ENCODE results near the gene KIAA1755. TPM values are rescaled to one million over a fixed set of nuclear protein-coding genes. Genes with fewer than 3 reads are reported as not detected.

Gene KIAA1755
- total and polyA plus RNA-seq, 7 experiments from 2014 or later = not detected

GRCh38 chr20:38272961-38273360, 12.4 kb upstream of the KIAA1755 start:
- ATAC-seq (no peak), DNase-seq (no peak)
- Mint-ChIP-seq H3K36me3 (peaks cover 0 to 3% (median 0%) of the 10 kb centered on the region in 5 donors), H3K9me3 (peaks cover 0 to 4% (median 0%) of the 10 kb centered on the region in 11 donors), H3K4me3 (no peak overlapping the region), H3K27ac (no peak overlapping the region), H3K27me3 (peaks cover 0 to 24% (median 11%) of the 10 kb centered on the region in 5 donors), H3K4me1 (peaks cover 0 to 2% (median 0%) of the 10 kb centered on the region in 7 donors)
- ChIA-PET POLR2A (no interaction called here), CTCF (no interaction called here)
- Histone ChIP-seq H3K36me3 (ENCODE audit: control insufficient read depth in 2 of 3, insufficient read depth in 3 of 3, low read length in 3 of 3) (no peaks in the 10 kb centered on the region), H3K9me3 (ENCODE audit: control insufficient read depth in 2 of 3, low read length in 3 of 3) (no peaks in the 10 kb centered on the region), H3K27ac (ENCODE audit: low read depth, low read length) (no peak overlapping the region), H3K4me1 (ENCODE audit: control insufficient read depth in 2 of 2, insufficient read depth in 2 of 2, low read length in 2 of 2) (no peaks in the 10 kb centered on the region), H3K27me3 (ENCODE audit: control insufficient read depth in 2 of 2, insufficient read depth in 2 of 2, low read length in 2 of 2) (no peaks in the 10 kb centered on the region), H3K4me3 (ENCODE audit: low read length) (no peak overlapping the region)
- intact Hi-C loops (cut with micrococcal nuclease) = no loop called here

DNA sequence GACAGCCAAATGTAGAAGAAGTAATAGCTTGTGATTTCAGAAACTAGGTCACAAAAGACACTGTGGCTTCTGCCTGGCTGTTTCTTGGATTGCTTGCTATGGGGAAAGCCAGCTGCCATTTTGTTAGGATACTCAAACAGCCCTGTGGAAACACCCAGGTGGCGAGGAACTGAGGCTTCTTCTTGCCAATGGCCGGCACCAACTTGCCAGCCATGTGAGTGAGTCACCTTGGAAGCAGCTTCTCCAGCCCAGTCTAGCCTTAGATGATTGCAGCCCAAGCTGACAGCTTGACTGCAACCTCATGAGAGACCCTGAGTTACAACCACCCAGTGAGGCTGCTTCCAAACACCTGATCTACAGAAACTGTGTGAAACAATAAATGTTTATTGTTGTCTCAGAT, 11.9 kb upstream of the KIAA1755 start:
- ATAC-seq = no peak
- peaks cover 0 to 4% (median 0%) of the 10 kb centered on the region in 11 donors for H3K9me3 Mint-ChIP-seq
- H3K4me1 Mint-ChIP-seq = peaks cover 0 to 2% (median 0%) of the 10 kb centered on the region in 7 donors
- no peak overlapping the region for H3K27ac ChIP-seq (ENCODE audit: low read depth, low read length)
- ChIA-PET CTCF (no interaction called here), POLR2A (no interaction called here)
- no peaks in the 10 kb centered on the region for H3K4me1 ChIP-seq (ENCODE audit: control insufficient read depth in 2 of 2, insufficient read depth in 2 of 2, low read length in 2 of 2)
- no peak overlapping the region for H3K27ac Mint-ChIP-seq
- H3K36me3 ChIP-seq (ENCODE audit: control insufficient read depth in 2 of 3, insufficient read depth in 3 of 3, low read length in 3 of 3) = no peaks in the 10 kb centered on the region
- H3K36me3 Mint-ChIP-seq = peaks cover 0 to 3% (median 0%) of the 10 kb centered on the region in 5 donors
- H3K27me3 Mint-ChIP-seq = peaks cover 0 to 23% (median 11%) of the 10 kb centered on the region in 5 donors
- no peak for DNase-seq
- no peak overlapping the region for H3K4me3 Mint-ChIP-seq
- H3K9me3 ChIP-seq (ENCODE audit: control insufficient read depth in 2 of 3, low read length in 3 of 3) = no peaks in the 10 kb centered on the region
- H3K4me3 ChIP-seq (ENCODE audit: low read length) = no peak overlapping the region
- no peaks in the 10 kb centered on the region for H3K27me3 ChIP-seq (ENCODE audit: control insufficient read depth in 2 of 2, insufficient read depth in 2 of 2, low read length in 2 of 2)
- intact Hi-C loops (cut with micrococcal nuclease) = no loop called here

- intact Hi-C loops (cut with micrococcal nuclease) = no loop called here
These were observed 11.1 kb upstream of the KIAA1755 start for GRCh38 chr20:38271608-38272120.

GRCh38 chr20:38270869-38271605, 10.5 kb upstream of the KIAA1755 start:
- ATAC-seq (no peak), DNase-seq (no peak)
- no peaks in the 10 kb centered on the region for H3K27me3 ChIP-seq (ENCODE audit: control insufficient read depth in 2 of 2, insufficient read depth in 2 of 2, low read length in 2 of 2)
- H3K4me1 Mint-ChIP-seq = peaks cover 0 to 2% (median 0%) of the 10 kb centered on the region in 7 donors
- H3K4me3 Mint-ChIP-seq = no peak overlapping the region
- H3K4me1 ChIP-seq (ENCODE audit: control insufficient read depth in 2 of 2, insufficient read depth in 2 of 2, low read length in 2 of 2) = no peaks in the 10 kb centered on the region
- no peaks in the 10 kb centered on the region for H3K36me3 ChIP-seq (ENCODE audit: control insufficient read depth in 2 of 3, insufficient read depth in 3 of 3, low read length in 3 of 3)
- H3K36me3 Mint-ChIP-seq = peaks cover 0 to 3% (median 0%) of the 10 kb centered on the region in 5 donors
- no peak overlapping the region for H3K4me3 ChIP-seq (ENCODE audit: low read length)
- no peak overlapping the region for H3K27ac Mint-ChIP-seq
- H3K27ac ChIP-seq (ENCODE audit: low read depth, low read length) = no peak overlapping the region
- H3K9me3 Mint-ChIP-seq = peaks cover 0 to 4% (median 0%) of the 10 kb centered on the region in 11 donors
- no peaks in the 10 kb centered on the region for H3K9me3 ChIP-seq (ENCODE audit: control insufficient read depth in 2 of 3, low read length in 3 of 3)
- CTCF ChIA-PET = no interaction called here
- POLR2A ChIA-PET = no interaction called here
- intact Hi-C loops (cut with micrococcal nuclease) = no loop called here
- H3K27me3 Mint-ChIP-seq = peaks cover 5 to 23% (median 11%) of the 10 kb centered on the region in 5 donors

More at GRCh38 chr20:38271608-38272120, 11.1 kb upstream of the KIAA1755 start:
- Histone ChIP-seq H3K9me3 (ENCODE audit: control insufficient read depth in 2 of 3, low read length in 3 of 3) (no peaks in the 10 kb centered on the region), H3K4me3 (ENCODE audit: low read length) (no peak overlapping the region), H3K4me1 (ENCODE audit: control insufficient read depth in 2 of 2, insufficient read depth in 2 of 2, low read length in 2 of 2) (no peaks in the 10 kb centered on the region), H3K27me3 (ENCODE audit: control insufficient read depth in 2 of 2, insufficient read depth in 2 of 2, low read length in 2 of 2) (no peaks in the 10 kb centered on the region), H3K27ac (ENCODE audit: low read depth, low read length) (no peak overlapping the region), H3K36me3 (ENCODE audit: control insufficient read depth in 2 of 3, insufficient read depth in 3 of 3, low read length in 3 of 3) (no peaks in the 10 kb centered on the region)
- Mint-ChIP-seq H3K36me3 (peaks cover 0 to 3% (median 0%) of the 10 kb centered on the region in 5 donors), H3K27ac (no peak overlapping the region), H3K27me3 (peaks cover under 1 to 23% (median 11%) of the 10 kb centered on the region in 5 donors), H3K4me3 (no peak overlapping the region), H3K9me3 (peaks cover 0 to 4% (median 0%) of the 10 kb centered on the region in 11 donors), H3K4me1 (peaks cover 0 to 2% (median 0%) of the 10 kb centered on the region in 7 donors)
- no peak for DNase-seq
- ChIA-PET POLR2A (no interaction called here), CTCF (no interaction called here)
- no peak for ATAC-seq

- no peaks in the 10 kb centered on the region for H3K4me1 ChIP-seq (ENCODE audit: control insufficient read depth in 2 of 2, insufficient read depth in 2 of 2, low read length in 2 of 2)
- intact Hi-C loops (cut with micrococcal nuclease) = no loop called here
- H3K27me3 Mint-ChIP-seq = peaks cover 13 to 33% (median 22%) of the 10 kb centered on the region in 5 donors
These were observed 9.2 kb upstream of the KIAA1755 start for GRCh38 chr20:38269715-38270114.

DNA sequence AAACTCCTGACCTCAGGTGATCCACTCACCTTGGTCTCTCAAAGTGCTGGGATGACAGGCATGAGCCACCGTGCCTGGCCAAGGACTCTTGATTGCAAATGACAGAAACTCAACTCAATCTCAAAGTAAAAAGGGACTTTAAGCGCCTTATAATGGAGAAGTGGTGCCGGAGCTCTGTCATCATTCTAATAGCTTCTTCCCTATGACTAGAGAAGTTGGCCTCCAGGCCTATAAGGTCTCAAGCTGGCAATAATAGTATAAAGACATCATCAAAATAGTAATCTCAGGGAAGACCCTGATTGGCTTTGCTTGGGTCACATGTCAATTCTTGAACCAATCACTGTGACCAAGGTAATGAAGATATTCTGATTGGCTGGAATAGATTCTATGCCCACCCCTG, 8.5 kb upstream of the KIAA1755 start:
- H3K4me3 Mint-ChIP-seq = no peak overlapping the region
- Histone ChIP-seq H3K36me3 (ENCODE audit: control insufficient read depth in 2 of 3, insufficient read depth in 3 of 3, low read length in 3 of 3) (no peaks in the 10 kb centered on the region), H3K27ac (ENCODE audit: low read depth, low read length) (no peak overlapping the region), H3K9me3 (ENCODE audit: control insufficient read depth in 2 of 3, low read length in 3 of 3) (no peaks in the 10 kb centered on the region), H3K4me1 (ENCODE audit: control insufficient read depth in 2 of 2, insufficient read depth in 2 of 2, low read length in 2 of 2) (no peaks in the 10 kb centered on the region), H3K4me3 (ENCODE audit: low read length) (no peak overlapping the region), H3K27me3 (ENCODE audit: control insufficient read depth in 2 of 2, insufficient read depth in 2 of 2, low read length in 2 of 2) (no peaks in the 10 kb centered on the region)
- DNase-seq (no peak), ATAC-seq (no peak)
- H3K27me3 Mint-ChIP-seq = peaks cover 18 to 39% (median 28%) of the 10 kb centered on the region in 5 donors
- POLR2A ChIA-PET = no interaction called here
- CTCF ChIA-PET = no interaction called here
- H3K36me3 Mint-ChIP-seq = peaks cover 0 to 3% (median 0%) of the 10 kb centered on the region in 5 donors
- no peak overlapping the region for H3K27ac Mint-ChIP-seq
- intact Hi-C loops (cut with micrococcal nuclease) = no loop called here
- peaks cover 0 to 4% (median 0%) of the 10 kb centered on the region in 11 donors for H3K9me3 Mint-ChIP-seq
- H3K4me1 Mint-ChIP-seq = no peaks in the 10 kb centered on the region

More at GRCh38 chr20:38269715-38270114, 9.2 kb upstream of the KIAA1755 start:
- Mint-ChIP-seq H3K4me1 (no peaks in the 10 kb centered on the region), H3K36me3 (peaks cover 0 to 3% (median 0%) of the 10 kb centered on the region in 5 donors), H3K27ac (no peak overlapping the region), H3K4me3 (no peak overlapping the region), H3K9me3 (peaks cover 0 to 4% (median 0%) of the 10 kb centered on the region in 11 donors)
- no peak overlapping the region for H3K27ac ChIP-seq (ENCODE audit: low read depth, low read length)
- no peaks in the 10 kb centered on the region for H3K9me3 ChIP-seq (ENCODE audit: control insufficient read depth in 2 of 3, low read length in 3 of 3)
- DNase-seq = no peak
- POLR2A ChIA-PET = no interaction called here
- CTCF ChIA-PET = interaction anchor here (0.6 kb wide), 1 partner anchor 50 kb away, joined by 3 read pairs; no protein-coding TSS in a partner anchor
- H3K36me3 ChIP-seq (ENCODE audit: control insufficient read depth in 2 of 3, insufficient read depth in 3 of 3, low read length in 3 of 3) = no peaks in the 10 kb centered on the region
- no peaks in the 10 kb centered on the region for H3K27me3 ChIP-seq (ENCODE audit: control insufficient read depth in 2 of 2, insufficient read depth in 2 of 2, low read length in 2 of 2)
- no peak for ATAC-seq
- H3K4me3 ChIP-seq (ENCODE audit: low read length) = no peak overlapping the region

Measured in naive thymus-derived CD4-positive, alpha-beta T cell (primary cell).